Measurements from ENCODE around the gene NSUN5.
"Not testable (repeated sequence)": the region's sequence is repeated elsewhere in the genome, so short reads cannot be mapped to it uniquely, and the experiment has no call there.

DNA sequence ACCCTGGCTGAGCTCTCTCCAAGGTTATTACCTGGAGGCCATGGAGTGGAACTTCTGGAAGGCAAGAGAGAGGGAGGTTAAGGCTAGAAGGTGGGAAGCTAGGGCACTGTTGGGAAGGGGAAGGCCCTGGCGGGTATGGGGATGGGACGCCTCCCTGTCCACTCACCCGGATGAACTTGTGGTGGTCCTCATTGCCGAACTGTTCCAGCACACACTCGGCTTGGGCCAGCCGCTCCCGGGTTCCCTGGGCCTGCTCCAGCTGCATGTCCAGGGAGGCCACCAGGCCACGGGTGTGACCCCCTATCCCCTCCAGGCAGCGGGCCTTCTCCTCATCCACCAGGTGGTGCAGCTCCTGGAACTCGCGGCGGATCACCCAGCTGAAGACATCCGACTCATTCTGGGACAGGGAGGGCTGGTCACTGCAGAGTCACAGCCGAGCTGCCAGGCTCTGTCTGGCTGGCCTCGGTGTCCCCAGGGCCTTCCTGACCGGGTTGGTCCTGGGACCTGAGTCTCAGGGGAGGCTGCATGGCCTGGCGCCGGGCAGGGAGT is 10.1 kb upstream of the NSUN5 start:
- not testable (repeated sequence) for TF ChIP-seq CTCF (conservative IDR thresholded peaks at IDR 0.05); EZH2 (IDR thresholded peaks at IDR 0.05; ENCODE audit: low read depth)
